SK-N-SH treated with all-trans-retinoic acid at 6 μM for 48 hours (cell line): ENCODE data around the gene PCNX4.
"Not testable (repeated sequence)": the region's sequence is repeated elsewhere in the genome, so short reads cannot be mapped to it uniquely, and the experiment has no call there.

Experiments
- ATAC-seq: fragments of 200-7000 bp; cut with Tn5 transposase; 3 replicates; pipeline ENCODE4 v1.9.1; 2020; ENCODE audit warnings: mild to moderate bottlenecking, moderate library complexity
- ARNTL ChIP-seq: fragments of 450-650 bp; formaldehyde crosslinking; IDR thresholded peaks from 2 replicates; pipeline ENCODE4 v1.5.0; 2020; ENCODE audit warnings: low read depth, mild to moderate bottlenecking, moderate library complexity, borderline replicate concordance
- BACH2 ChIP-seq: fragments of 250-450 bp; sonication (Bioruptor Pico); IDR thresholded peaks from 2 replicates; pipeline ENCODE4 v1.9.0; 2021; ENCODE audit warnings: mild to moderate bottlenecking, borderline replicate concordance
- CREB5 ChIP-seq: fragments of 250-450 bp; sonication (Bioruptor Pico); IDR thresholded peaks from 2 replicates; pipeline ENCODE4 v1.5.1; 2020; ENCODE audit warnings: low read depth, mild to moderate bottlenecking, moderate library complexity
- CSDC2 ChIP-seq: fragments of 250-450 bp; sonication (Bioruptor Pico); IDR thresholded peaks from 2 replicates; pipeline ENCODE4 v1.5.0; 2020; ENCODE audit warnings: mild to moderate bottlenecking, moderate library complexity
- CSRNP3 ChIP-seq: fragments of 250-450 bp; sonication (Bioruptor Pico); IDR thresholded peaks from 2 replicates; pipeline ENCODE4 v1.5.1; 2021; ENCODE audit warnings: mild to moderate bottlenecking, moderate library complexity
- ESRRG ChIP-seq: fragments of 250-450 bp; sonication (Bioruptor Pico); IDR thresholded peaks from 2 replicates; pipeline ENCODE4 v1.6.1; 2021; ENCODE audit warnings: mild to moderate bottlenecking
- GLIS3 ChIP-seq: fragments of 250-450 bp; sonication (Bioruptor Pico); IDR thresholded peaks from 2 replicates; pipeline ENCODE4 v1.5.0; 2020; ENCODE audit warnings: mild to moderate bottlenecking, moderate library complexity
- ISL1 ChIP-seq: fragments of 250-450 bp; sonication (Bioruptor Pico); IDR thresholded peaks from 2 replicates; pipeline ENCODE4 v2.1.2; 2022; ENCODE audit warnings: mild to moderate bottlenecking, moderate library complexity
- OSR1 ChIP-seq: fragments of 250-450 bp; sonication (Bioruptor Pico); IDR thresholded peaks from 2 replicates; pipeline ENCODE4 v1.8.0; 2022; ENCODE audit warnings: moderate library complexity, mild to moderate bottlenecking, inconsistent platforms
- PATZ1 ChIP-seq: fragments of 250-450 bp; sonication (Bioruptor Pico); IDR thresholded peaks from 2 replicates; pipeline ENCODE4 v1.8.0; 2020; ENCODE audit warnings: mild to moderate bottlenecking, moderate library complexity, borderline replicate concordance
- POU6F1 ChIP-seq: fragments of 250-450 bp; sonication (Bioruptor Pico); IDR thresholded peaks from 2 replicates; pipeline ENCODE4 v1.8.0; 2021; ENCODE audit warnings: low read depth, mild to moderate bottlenecking, moderate library complexity, borderline replicate concordance
- PPARA ChIP-seq: fragments of 250-450 bp; sonication (Bioruptor Pico); IDR thresholded peaks from 2 replicates; pipeline ENCODE4 v1.5.0; 2020; ENCODE audit warnings: mild to moderate bottlenecking, borderline replicate concordance
- RARB ChIP-seq: fragments of 250-450 bp; sonication (Bioruptor Pico); IDR thresholded peaks from 2 replicates; pipeline ENCODE4 v1.8.0; 2021; ENCODE audit warnings: mild to moderate bottlenecking, moderate library complexity
- SNAI2 ChIP-seq: fragments of 250-450 bp; sonication (Bioruptor Pico); IDR thresholded peaks from 2 replicates; pipeline ENCODE4 v1.5.0; 2020; ENCODE audit warnings: mild to moderate bottlenecking, moderate library complexity
- TCF4 ChIP-seq: fragments of 250-450 bp; sonication (Bioruptor Pico); IDR thresholded peaks from 2 replicates; pipeline ENCODE4 v1.8.0; 2021; ENCODE audit warnings: mild to moderate bottlenecking, moderate library complexity, borderline replicate concordance
- TOX ChIP-seq: fragments of 250-450 bp; sonication (Bioruptor Pico); IDR thresholded peaks from 2 replicates; pipeline ENCODE4 v1.8.0; 2021; ENCODE audit warnings: mild to moderate bottlenecking, moderate library complexity, borderline replicate concordance
- TSHZ2 ChIP-seq: fragments of 250-450 bp; sonication (Bioruptor Pico); IDR thresholded peaks from 2 replicates; pipeline ENCODE4 v1.5.0; 2020; ENCODE audit warnings: mild to moderate bottlenecking, moderate library complexity
- ZC3H10 ChIP-seq: fragments of 250-450 bp; sonication (Bioruptor Pico); IDR thresholded peaks from 2 replicates; pipeline ENCODE4 v1.5.1; 2021; ENCODE audit warnings: mild to moderate bottlenecking, moderate library complexity
- ZFP3 ChIP-seq: fragments of 250-450 bp; sonication (Bioruptor Pico); IDR thresholded peaks from 2 replicates; pipeline ENCODE4 v1.5.0; 2020; ENCODE audit warnings: mild to moderate bottlenecking, moderate library complexity
- ZFP30 ChIP-seq: fragments of 450-650 bp; formaldehyde crosslinking; IDR thresholded peaks from 2 replicates; pipeline ENCODE4 v1.5.0; 2022; ENCODE audit warnings: mild to moderate bottlenecking, moderate library complexity
- ZNF565 ChIP-seq: fragments of 450-650 bp; formaldehyde crosslinking; conservative IDR thresholded peaks from 2 replicates; pipeline ENCODE4 v1.5.0; 2020; ENCODE audit warnings: low read depth, mild to moderate bottlenecking, moderate library complexity
- ZNF70 ChIP-seq: fragments of 450-650 bp; formaldehyde crosslinking; IDR thresholded peaks from 2 replicates; pipeline ENCODE4 v1.5.0; 2020; ENCODE audit warnings: mild to moderate bottlenecking, moderate library complexity
- ZNF8 ChIP-seq: fragments of 450-650 bp; formaldehyde crosslinking; IDR thresholded peaks from 2 replicates; pipeline ENCODE4 v1.5.0; 2020; ENCODE audit warnings: mild to moderate bottlenecking, moderate library complexity

PCNX4 gene

DNA sequence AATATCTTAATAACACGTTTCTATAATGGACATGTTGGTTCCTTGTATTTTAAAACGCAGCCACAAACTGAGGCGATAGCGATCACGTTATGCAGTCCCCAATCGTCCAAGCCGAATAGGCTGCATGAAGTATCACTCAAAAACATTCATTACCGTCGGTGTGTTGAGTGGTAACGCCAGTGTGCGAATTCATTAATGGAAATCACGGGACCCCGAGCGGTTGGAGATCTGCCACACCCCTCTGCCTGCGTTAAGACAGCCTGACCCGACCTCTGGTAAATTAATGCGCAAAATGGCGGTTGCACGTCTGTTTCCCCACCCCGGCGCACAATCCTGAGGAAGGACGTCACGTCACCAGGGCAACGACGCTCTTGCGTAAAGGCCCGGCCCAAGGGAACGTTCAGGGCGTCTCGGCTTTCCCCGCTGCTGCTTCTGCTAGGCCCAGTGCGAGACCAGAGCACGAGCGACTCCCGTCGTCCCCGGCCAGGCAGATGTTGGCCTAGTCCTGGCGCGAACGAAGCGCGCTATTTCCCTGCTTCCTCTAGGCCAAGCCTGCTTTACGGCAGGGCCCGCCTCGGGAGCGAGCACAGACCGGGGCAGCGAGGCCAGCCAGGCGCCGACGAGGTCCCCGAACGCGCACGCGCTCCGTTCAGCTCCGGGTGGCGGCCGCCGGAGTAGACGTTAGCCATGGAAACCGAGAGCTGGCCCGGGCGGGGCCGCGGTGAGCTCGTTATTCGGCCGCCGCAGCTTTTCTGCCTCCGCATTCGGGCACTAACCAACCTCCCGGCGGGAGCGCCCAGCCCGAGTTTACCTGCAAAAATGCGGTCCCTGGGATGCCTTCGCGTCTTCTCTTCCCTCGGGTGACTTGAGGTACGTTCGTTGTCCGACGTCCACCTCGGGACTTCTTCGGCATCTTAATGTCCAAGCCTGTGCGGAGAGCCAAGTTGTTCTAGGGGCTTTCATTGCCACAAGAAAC is at the start of gene PCNX4:
TSS of gene PCNX4 (plus strand) at position 374 of the 976 bp plus-strand sequence. CDS start 15,716 bp downstream, outside the sequence.
- ATAC-seq, result peak; percentile 95
- TF ChIP-seq CREB5 (CRISPR knock-in tag) (no peak), ZC3H10 (no peak), PPARA (CRISPR knock-in tag) (no peak), GLIS3 (CRISPR knock-in tag) (0 out of 2 replicates have a peak, but pooled peaks have one; percentile 11), TCF4 (CRISPR knock-in tag) (no peak; the same call in 1 of the 2 replicates), ISL1 (CRISPR knock-in tag) (no peak), ARNTL (CRISPR knock-in tag) (no peak), CSDC2 (CRISPR knock-in tag) (no peak), RARB (no peak), ZNF70 (CRISPR knock-in tag) (no peak), ZFP30 (CRISPR knock-in tag) (no peak), ZNF565 (0 out of 2 replicates have a peak, but pooled peaks have one; percentile 18), CSRNP3 (CRISPR knock-in tag) (no peak), ZNF8 (no peak), PATZ1 (peak; percentile 75; the same call in 1 of the 2 replicates), ESRRG (peak; percentile 74; the same call in 1 of the 2 replicates), BACH2 (CRISPR knock-in tag) (no peak), TOX (CRISPR knock-in tag) (no peak), TSHZ2 (CRISPR knock-in tag) (peak; percentile 70; the same call in 1 of the 2 replicates), ZFP3 (CRISPR knock-in tag) (peak; percentile 61; the same call in 1 of the 2 replicates), POU6F1 (no peak; the same call in 1 of the 2 replicates), OSR1 (no peak), SNAI2 (CRISPR knock-in tag) (no peak)

DNA sequence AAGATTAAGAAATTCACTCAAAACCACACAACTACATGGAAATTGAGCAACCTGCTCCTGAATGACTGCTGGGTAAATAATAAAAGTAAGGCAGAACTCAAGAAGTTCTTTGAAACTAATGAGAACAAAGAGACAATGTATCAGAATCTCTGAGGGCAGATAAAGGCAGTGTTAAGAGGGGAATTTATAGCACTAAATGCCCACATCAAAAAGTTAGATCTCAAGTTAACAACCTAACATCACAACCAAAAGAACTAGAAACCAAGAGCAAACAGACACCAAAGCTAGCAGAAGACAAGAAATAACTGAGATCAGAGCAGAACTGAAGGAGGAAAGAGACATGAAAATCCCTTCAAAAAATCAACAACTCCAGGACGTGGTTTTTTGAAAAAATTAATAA is 43.7 kb upstream of the PCNX4 start:
- not testable (repeated sequence) for ATAC-seq
